ENCODE results near the gene TCF4.

TCF4 gene

GRCh38 chr18:55340998-55341397, 247.0 kb downstream of the TCF4 start:
- DNase-seq: no peak

- DNase-seq: no peak
Measured at GRCh38 chr18:55339990-55340389, 248.0 kb downstream of the TCF4 start.

- no peak for DNase-seq
Measured at GRCh38 chr18:55338978-55339650, 248.9 kb downstream of the TCF4 start.

- no peak for DNase-seq
Measured at GRCh38 chr18:55337908-55338521, 250.0 kb downstream of the TCF4 start.

GRCh38 chr18:55337138-55337537, 250.9 kb downstream of the TCF4 start:
- no peak for DNase-seq

GRCh38 chr18:55336438-55337100, 251.4 kb downstream of the TCF4 start:
- no peak for DNase-seq

- DNase-seq: no peak
Measured at GRCh38 chr18:55334875-55335274, 253.1 kb downstream of the TCF4 start.

- no peak for DNase-seq
Measured at GRCh38 chr18:55331301-55331700, 256.7 kb downstream of the TCF4 start.

- no peak for DNase-seq
Measured at GRCh38 chr18:55328301-55328700, 259.7 kb downstream of the TCF4 start.

- no peak for DNase-seq
Measured at GRCh38 chr18:55327454-55327853, 260.5 kb downstream of the TCF4 start.

- DNase-seq: no peak
Measured at GRCh38 chr18:55326134-55326533, 261.9 kb downstream of the TCF4 start.

GRCh38 chr18:55324166-55324565, 263.8 kb downstream of the TCF4 start:
- no peak for DNase-seq

GRCh38 chr18:55323051-55323994, 264.7 kb downstream of the TCF4 start:
- peak; percentile 48 for DNase-seq

GRCh38 chr18:55322178-55322735, 265.7 kb downstream of the TCF4 start:
- DNase-seq: peak; percentile 96

GRCh38 chr18:55321265-55322177, 266.5 kb downstream of the TCF4 start:
- peak; percentile 95 for DNase-seq

- DNase-seq: no peak
Measured at GRCh38 chr18:55320424-55321264, 267.3 kb downstream of the TCF4 start.

- no peak for DNase-seq
Measured at GRCh38 chr18:55319459-55320193, 268.4 kb downstream of the TCF4 start.

GRCh38 chr18:55318951-55319441, 269.0 kb downstream of the TCF4 start:
- DNase-seq: peak; percentile 56

- peak; percentile 80 for DNase-seq
Measured at GRCh38 chr18:55317864-55318263, 270.1 kb downstream of the TCF4 start.

- no peak for DNase-seq
Measured at GRCh38 chr18:55317324-55317723, 270.7 kb downstream of the TCF4 start.
